GM18867 (cell line): ENCODE data around the gene USP30.
A peak's percentile ranks its signal among the peaks of the same experiment; 100 is the strongest.
"Not testable (repeated sequence)": the region's sequence is repeated elsewhere in the genome, so short reads cannot be mapped to it uniquely, and the experiment has no call there.

Experiments
- ATAC-seq: cut with Tn5 transposase; IDR thresholded peaks from one replicate; pipeline ENCODE4 v1.9.1; 2021; ENCODE audit warnings: mild to moderate bottlenecking, moderate library complexity; ENCODE audit not compliant: unreplicated experiment

USP30 gene

DNA sequence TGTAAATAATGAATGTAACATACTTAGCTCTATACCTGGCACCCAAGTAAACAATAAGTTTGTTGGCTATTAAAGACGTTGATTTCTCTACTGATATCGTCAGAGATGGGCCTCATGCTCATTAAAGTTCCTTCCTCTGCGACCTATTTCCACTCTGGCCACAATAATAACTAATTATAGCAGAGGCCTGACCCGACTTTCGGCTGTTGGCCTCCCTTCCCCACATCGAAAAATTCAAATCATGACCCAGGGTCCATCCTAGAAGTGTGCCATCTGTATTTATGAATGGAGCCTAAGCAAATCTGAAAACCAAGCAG lies 321 bp upstream of the USP30 start:
- ATAC-seq: no peak

DNA sequence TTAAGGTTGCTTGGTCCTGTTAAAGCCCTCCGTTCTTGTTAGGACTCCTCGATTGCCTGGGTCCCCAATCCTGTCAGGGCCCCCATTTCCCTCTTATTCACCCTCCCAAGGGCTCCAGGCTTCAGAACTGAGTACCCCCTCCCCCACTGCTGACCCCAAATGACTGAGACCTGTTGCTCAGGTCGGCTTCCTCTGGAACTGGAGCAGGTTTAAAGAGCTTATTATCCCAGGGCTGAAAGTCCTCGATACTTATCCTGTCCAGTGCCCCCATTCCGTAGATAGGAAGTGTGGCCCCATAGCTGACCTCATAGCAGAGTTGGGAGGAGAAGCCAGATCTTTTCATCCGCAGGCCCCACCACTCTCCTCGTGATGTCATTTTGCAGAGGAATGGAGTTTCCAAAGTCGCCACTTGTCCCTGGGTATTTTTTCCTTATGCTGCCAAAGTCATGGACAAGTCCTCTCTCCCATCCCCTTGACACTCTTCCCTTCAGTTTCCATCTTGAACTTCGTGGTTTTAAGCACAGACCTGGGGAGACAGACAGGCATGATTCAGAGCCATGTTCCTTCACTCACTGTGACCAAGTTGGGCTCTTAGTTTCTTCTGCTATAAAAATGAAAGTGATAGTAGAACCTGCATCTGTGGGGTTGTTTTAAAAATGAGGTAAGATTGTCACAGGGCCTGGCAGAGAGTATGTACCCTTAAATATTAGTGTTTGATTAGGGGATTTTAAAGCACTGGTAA lies 1.2 kb downstream of the USP30 start:
- ATAC-seq: peak; percentile 52

DNA sequence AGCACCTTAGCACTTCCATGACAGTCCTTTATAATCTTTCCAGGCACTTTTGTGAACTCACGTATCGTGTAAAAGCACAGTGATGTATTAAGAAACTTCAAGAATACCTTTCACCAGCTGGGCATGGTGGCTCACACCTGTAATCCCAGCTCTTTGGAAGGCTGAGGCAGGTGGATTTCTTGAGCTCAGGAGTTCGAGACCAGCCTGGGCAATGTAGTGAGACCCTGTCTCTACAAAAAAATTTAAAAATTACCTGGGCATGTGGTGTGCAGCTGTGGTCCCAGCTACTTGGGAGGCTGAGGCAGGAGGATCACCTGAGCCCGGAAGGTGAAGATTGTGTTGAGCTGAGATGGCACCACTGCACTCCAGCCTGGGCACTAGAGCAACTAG lies 1.7 kb downstream of the USP30 start:
- not testable (repeated sequence) for ATAC-seq

DNA sequence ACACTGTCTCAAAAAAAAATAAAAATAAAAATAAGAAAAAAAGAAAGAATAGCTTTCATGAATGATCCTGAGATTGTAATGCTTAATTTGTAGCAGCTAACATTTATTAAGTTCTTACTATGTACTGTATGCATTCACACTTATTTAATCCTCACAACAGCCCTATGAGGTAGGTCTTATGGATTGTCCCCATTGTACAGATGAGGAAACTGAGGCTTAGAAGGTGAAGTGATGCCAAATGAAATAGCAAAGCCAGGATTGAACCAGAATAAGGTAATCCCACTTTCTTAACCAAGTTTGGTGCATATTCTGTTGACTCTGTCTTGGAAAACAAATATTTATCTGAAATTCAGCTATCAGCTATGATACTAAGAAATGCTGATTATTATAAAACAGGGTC lies 2.1 kb downstream of the USP30 start:
- no peak for ATAC-seq

DNA sequence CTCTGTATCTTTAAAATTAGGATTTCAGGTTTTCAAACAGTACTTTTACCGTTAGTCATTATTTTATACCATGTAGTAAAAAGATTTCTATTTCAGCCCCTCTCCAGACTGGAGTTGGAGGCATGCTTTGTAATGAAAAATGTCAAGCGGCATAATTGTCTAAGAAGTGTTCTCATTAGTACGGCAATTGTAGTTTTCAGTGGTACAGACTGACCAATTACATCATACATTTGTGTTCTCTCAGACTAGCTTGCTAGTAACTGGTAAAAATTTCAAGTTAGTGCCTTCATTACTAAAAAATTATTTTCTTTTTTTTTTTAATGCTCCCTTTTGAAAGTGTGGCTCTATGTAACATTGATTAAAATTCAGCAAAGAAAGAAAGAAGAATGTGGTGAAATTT lies 4.5 kb downstream of the USP30 start:
- ATAC-seq: no peak

DNA sequence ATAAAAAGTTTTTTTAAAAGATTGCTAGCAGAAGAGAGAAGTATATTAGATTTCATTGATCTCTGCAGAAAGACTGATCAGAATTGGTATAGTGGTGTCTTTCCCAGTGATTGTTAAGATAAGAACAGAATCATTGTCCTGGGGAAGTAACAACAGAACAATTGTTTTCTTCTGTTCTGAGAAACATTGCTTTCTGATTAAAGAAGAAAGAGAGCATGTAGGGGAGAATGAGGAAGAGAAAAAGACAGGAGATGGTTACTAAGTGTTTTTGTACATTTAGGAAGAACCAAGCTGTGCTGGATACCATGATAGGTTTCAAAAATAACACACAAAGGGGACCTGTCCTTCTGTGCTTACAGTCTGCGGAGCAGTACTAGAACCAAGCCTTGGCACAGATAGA lies 5.0 kb downstream of the USP30 start:
- ATAC-seq: no peak

DNA sequence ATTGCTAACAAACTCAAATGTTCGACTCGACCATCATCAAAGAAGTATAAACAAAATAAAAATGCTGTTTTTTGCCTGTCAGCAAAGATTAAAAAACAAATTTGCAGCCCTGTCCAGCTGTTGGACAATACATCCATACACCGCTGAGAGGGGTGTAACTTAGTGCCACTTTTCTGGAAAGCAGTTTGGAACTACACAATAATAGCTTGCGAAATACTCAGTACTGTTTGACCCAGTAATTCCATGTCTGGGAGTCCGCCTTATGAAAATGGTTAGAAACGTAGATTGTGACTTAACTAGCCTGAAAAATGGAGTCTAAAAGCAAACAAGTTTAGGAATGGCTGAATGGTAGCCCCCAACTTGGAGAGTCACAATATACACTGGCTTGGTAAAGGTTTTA lies 6.4 kb downstream of the USP30 start:
- no peak for ATAC-seq

DNA sequence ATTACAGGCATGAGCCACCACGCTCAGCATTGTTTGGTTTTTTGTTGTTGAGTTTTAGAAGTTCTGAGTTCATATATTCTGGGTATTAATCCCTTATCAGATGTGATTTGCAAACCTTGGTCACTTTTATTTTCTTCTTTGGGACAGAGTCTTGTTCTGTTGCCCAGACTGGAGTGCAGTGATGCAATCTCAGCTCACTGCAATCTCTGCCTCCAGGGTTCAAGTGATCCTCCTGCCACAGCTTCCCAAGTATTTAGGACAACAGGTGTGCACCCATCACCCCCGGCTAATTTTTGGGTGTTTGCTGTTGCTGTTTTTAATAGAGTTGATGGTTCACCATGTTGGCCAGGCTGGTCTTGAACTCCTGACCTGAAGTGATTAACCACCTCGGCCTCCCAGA lies 11.8 kb downstream of the USP30 start:
- no peak for ATAC-seq

DNA sequence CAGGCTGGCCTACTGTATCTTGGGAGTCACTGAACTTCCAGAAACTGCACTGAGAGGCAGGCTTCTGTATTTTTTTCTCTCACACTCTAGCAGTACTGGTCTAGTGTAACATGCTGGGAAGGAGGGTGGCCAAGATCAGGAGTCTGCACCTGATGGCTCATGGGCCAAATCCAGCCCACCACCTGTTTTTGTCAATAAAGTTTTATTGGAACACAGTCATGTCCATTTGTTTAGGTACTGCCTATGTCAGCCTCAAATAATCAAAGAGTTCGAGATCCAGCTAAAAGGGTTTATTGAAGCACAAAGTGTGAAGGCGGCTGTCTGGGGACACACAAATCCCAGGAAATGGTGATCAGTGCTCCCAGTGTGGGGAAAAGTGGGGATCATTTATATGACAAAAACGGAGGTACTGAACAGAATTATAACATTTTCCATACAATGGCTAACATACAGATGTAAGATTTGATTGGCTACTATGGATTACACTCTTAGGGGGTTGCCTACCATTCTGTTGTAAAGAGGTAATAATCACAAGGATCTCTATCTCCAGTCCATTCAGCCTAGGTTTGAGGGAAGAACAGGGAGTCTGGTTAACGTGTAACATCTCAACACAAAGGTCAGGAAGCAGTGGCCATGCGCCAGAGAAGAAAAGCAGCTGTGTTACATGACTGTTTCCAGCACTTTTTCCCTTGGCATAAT lies 12.9 kb downstream of the USP30 start:
- ATAC-seq: no peak

DNA sequence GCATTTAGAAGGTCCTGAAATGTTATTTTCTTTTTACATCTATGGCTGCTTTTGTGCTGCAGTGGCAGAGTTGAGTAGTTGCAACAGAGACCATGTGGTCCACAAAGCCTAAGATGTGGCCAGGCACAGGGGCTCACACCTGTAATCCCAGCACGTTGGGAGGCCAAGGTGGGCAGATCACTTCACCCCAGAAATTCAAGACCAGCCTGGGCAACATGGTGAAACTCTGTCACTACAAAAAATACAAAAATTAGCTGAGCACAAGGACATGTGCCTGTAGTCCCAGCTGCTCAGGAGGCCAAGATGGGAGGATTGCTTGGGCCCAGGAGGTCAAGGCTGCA lies 13.4 kb downstream of the USP30 start:
- no peak for ATAC-seq

DNA sequence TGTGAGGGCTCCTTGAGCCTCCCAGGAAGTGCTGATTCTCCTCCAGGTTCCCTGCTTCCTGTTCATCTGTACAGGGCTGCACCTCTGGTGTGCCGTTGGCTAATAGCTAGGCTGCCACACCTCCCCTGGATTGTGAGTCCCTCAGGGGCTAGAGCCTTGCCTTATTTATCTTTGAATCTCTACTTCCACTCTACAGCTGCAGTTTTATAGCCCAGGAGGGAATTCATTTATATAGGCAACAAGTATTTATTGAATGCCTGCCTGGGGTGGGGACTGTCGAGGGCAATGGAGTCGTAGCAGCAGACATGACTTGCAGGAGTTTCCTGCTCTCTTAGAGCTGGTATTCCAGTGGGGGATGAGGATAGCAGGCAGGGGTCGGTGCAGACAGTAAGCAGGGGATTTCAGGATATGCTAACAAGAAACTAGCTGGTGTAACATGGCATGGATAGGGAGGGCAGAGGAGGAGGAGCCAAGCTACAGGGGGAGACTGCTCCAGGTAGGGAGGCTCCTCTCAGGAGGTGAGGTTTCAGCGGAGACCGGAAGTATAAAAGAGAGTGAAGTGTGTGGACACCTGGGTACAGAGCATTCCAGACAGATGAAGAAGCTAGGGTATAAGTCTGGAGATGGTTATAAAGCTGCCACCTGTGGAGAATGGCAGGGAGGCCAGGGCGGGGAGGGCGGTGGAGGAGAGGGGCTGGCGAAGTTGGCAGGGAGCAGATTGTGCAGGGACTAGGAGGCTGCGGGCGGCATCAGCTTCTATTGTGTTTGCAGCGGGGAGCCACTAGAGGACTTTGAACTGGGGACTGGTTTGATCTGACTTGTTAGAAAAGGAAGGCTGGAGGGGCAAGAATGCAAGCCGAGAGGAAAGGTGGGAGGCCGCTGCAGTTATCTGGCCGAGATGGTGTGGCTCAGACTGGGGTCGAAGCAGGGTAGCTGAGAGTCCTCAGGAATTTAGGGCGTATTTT lies 17.2 kb downstream of the USP30 start:
- no peak for ATAC-seq

DNA sequence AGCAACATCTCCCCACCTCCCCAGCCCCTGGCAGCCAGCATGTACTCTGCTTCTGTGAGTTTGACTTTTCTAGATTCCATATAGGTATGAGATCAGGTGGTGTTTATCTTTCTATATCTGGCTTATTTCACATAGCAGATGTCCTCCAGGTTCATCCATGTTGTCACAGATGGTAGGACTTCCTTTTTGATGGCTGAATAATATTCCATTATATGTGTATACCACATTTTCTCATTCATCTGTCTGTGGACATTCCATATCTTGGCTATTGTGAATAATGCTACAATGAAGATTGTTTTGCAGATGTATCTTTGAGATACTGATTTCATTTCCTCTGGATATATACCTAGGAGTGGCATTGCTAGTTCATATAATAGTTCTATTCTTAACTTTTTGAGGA lies 22.5 kb downstream of the USP30 start:
- ATAC-seq: no peak

DNA sequence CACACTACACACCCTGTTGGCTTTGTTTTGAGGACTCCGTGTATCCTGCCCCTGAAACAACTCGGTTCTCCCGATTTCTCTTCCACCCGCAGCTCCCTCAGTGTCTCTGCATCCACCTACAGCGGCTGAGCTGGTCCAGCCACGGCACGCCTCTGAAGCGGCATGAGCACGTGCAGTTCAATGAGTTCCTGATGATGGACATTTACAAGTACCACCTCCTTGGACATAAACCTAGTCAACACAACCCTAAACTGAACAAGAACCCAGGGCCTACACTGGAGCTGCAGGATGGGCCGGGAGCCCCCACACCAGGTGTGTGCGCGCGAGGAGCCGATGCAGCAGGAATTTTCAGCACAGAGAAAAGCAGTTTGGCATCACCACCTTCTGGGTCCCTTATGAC lies 30.4 kb downstream of the USP30 start:
- ATAC-seq: no peak

DNA sequence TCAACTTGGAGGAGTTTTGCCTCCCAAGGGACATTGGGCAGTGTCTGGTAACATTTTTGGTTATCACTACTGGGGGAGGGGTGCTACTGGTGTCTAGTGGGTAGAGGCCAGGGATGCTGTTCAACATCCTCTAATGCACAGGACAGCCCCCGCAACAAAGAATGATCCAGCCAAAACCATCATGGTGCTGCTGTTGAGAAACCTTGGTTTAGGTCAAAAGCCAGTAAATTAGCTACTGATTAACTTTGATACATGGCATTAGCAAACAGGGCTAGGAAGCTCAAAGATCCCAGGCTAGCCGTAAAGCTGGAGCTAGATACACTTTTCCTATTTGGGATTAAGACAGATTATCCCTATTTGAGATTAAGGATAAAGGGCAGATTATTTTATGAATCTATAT lies 32.0 kb downstream of the USP30 start:
- ATAC-seq: no peak

DNA sequence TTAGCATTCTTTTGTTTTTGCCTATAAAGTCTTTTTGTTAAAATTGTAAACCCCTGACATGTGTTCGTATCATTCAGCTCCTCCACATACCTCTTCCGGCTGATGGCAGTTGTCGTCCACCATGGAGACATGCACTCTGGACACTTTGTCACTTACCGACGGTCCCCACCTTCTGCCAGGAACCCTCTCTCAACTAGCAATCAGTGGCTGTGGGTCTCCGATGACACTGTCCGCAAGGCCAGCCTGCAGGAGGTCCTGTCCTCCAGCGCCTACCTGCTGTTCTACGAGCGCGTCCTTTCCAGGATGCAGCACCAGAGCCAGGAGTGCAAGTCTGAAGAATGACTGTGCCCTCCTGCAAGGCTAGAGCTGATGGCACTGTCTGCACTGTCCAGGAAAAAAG lies 33.2 kb downstream of the USP30 start:
- ATAC-seq: no peak

DNA sequence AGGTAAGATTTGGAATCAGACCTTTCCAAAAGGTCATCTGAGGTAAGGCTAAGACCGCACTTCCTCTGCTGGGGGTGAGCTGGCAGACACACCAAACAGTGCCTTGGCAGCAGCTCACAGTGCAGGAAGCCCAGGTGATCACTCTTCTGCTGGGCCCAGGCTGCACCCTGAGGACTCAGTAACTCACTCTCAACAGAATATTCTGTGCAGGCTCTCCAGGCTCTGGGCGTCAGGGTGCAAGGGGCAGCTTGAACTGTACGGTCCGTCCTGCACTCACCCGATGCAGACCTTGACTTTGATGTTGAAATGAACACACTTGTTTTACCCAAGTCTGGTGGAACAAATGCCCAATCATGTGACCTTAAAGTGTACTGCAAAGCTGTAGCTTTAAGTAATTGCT lies 34.9 kb downstream of the USP30 start:
- no peak for ATAC-seq

DNA sequence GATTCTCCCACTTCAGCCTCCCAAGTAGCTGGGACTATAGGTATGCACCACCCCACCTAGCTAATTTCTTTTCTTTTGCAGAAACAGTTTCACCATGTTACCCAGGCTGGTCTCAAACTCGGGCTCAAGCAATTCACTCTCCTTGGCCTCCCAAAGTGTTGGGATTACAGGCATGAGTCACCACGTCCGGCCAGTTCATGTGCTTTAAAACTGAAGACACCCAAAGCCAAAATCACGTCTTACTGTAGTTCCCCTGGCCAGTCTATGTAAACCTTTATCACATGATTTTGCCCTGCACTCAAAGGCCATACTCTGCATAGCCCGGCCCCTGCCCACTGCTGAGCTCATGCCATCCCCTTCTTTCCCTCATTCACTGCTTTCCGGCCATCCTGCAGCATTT lies 36.4 kb downstream of the USP30 start:
- no peak for ATAC-seq

DNA sequence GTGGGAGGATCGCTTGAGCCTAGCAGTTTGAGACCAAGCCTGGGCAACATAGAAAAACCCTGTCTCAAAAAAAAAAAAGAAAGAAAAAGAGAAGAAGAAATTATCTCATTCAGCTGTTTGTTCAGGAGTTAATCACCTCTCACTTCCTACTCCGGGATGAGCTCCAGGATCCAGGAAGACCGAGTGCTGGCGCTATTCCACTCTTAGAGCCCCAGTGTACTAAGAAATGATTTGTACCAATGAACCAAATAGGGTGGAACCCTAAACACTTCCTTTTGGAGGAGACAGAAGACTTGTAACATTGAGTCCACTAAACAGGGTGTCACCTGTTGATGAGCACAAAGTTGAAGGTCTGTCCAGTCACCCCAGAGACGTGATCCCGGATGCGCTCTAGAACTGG lies 37.3 kb downstream of the USP30 start:
- no peak for ATAC-seq

DNA sequence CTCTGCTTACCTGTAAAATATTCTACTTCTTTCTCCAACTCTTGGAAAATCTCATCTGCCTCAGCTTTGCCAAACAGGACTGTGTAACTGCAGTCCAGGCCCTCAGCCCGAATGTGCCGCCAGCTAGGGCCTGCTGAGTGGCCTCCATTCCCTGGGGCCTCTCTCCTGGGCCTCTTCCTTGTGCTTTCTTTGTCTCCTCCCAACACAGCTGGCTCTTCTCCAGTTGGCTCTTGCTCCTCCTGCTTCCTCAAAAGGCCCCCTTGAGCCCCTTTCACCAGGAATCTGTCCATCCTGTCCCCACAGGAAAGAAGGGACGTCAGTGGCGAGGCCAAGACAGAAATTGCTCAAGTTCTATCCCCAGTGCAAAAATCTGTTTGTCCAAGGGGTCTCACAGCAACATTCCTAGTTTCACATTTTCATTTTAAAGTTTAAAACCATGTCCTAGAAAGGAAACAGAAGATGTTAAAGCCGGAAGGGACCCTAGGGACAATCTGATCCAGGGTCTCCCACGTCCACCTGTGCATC lies 40.2 kb downstream of the USP30 start:
- ATAC-seq: no peak

DNA sequence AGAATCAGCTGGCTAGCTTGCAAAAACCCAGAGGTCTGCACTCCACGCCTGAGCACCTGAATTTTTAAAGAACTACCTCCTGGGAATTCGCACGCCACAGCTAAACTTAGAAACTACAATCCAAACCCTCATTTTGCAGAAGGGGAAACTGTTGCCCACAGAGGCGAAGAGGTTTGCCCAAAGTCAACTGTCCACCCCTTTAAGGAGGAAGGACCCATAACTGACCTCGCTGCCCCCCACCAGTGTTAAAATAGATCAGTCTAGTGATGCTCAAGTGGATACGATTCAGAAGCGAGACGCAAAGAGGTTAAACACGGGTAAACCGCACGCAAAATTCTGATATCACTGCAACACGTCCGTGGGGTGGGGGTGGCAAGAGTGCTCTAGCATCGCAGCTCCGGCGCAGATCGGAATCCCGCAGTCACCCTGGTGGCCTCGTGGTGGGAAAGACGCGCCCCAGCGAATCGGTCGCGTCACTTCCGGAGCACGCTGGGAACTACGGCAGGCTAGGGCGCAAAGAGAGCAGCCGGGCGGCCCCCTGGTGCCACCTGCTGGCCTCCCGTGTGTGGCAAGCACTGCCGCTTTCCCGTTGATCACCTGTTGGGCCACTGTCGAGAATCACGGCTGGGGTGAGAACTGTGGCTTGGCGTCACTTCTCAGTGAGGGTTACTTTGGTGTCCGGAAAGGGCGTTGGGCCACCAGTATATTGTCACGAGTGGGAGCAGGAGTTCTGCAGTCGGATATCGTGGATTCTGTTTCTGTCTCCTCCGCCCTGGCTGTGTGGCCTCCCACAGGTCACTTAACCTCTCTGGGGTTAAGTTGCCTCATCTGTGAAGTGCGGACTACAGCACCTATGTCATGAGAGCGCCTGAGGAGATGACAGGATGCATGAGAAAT lies 40.9 kb downstream of the USP30 start, which contains the start of gene ALKBH2:
Gene ALKBH2 (minus strand): TSS at position 451 of the 897 bp plus-strand sequence. CDS start 686 bp downstream, outside the sequence.
- ATAC-seq: peak; percentile 64

DNA sequence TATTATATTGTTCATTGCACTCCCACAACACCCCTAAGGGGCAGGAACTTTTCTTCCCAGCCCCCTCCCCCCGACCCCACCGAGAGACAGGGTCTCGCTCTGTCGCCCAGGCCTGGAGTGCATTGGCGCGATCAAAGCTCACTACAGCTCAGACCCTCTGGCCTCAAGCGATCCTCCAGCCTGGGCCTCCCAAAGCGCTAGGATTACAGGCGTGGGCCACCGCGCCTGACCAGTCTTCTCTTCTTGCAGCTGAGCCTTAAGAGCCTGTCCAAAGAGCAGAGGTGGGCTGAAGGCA lies 44.7 kb downstream of the USP30 start:
- no peak for ATAC-seq
